ENCODE measurements around the gene BBS9. TPM values are rescaled to one million over a fixed set of nuclear protein-coding genes. Genes with fewer than 3 reads are reported as not detected.

BBS9 gene
- total RNA-seq, 1 experiment from 2014 or later = 14.3 TPM

- in situ Hi-C loops (cut with HindIII; ENCODE audit: low pct_unique_long_range_greater_than_20kb, low sequenced_read_pairs) = no loop called here
These were observed 17.8 kb upstream of the BBS9 start for GRCh38 chr7:33111614-33112013.

GRCh38 chr7:33114976-33115375 is 14.4 kb upstream of the BBS9 start:
- in situ Hi-C loops (cut with HindIII; ENCODE audit: low pct_unique_long_range_greater_than_20kb, low sequenced_read_pairs) = no loop called here
- no peak for DNase-seq (ENCODE audit: low read depth)

More at GRCh38 chr7:33111614-33112013, 17.8 kb upstream of the BBS9 start:
- DNase-seq (ENCODE audit: low read depth) = no peak

DNA sequence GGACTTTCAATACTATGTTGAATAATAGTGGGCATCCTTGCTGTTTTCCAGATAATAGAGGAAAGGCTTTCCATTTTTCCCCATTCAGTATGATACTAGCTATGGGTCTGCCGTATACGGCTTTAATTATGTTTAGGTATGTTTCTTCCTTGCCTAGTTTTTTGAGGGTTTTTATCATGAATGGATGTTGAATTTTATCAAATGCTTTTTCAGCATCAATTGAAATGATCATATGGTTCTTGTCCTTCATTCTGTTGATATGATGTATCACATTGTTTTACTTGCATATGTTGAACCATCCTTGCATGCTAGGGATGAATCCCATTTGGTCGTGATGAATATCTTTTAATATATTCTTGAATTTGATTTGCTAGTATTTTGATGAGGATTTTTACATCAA is 11.0 kb upstream of the BBS9 start:
- in situ Hi-C loops (cut with HindIII; ENCODE audit: low pct_unique_long_range_greater_than_20kb, low sequenced_read_pairs) = no loop called here

DNA sequence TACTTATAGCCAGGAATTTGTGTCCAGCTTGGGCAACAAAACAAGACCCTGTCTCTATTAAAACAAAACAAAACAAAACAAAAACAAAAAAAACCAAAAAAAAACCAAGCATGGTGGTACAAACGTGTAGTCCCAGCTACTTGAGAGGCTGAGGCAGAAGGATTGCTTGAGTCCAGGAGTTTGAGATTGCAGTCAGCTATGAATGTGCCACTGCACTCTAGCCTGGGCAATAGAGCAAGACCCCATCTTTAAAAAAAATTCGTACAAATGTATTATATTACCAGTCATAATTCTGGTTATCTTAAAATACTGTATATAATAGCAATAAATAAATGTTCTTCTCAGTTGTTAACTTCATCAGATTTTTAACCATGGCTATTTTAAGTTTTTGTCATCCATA is 2.3 kb upstream of the BBS9 start:
- in situ Hi-C loops (cut with HindIII; ENCODE audit: low pct_unique_long_range_greater_than_20kb, low sequenced_read_pairs) = no loop called here
- no peak for DNase-seq (ENCODE audit: low read depth)

More for the DNA sequence above, 11.0 kb upstream of the BBS9 start:
- no peak for DNase-seq (ENCODE audit: low read depth)

DNA sequence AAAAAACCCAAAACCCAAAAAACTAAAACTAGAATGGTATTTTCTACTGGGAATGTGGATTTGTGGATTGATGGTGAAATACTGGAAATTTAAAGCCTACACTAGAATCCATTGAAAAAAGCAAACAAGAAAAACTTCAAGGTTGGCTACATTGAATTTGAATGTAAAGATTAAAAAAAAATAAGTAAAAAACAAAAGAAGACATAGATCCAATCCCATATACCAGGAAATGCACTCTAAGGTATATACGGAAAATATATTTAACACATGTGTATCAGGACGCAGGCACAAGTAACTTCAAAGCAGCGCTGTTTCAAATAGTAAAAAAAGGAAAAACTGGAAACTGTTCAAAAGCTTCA is 754 bp upstream of the BBS9 start:
- in situ Hi-C loops (cut with HindIII; ENCODE audit: low pct_unique_long_range_greater_than_20kb, low sequenced_read_pairs) = no loop called here
- no peak for DNase-seq (ENCODE audit: low read depth)

DNA sequence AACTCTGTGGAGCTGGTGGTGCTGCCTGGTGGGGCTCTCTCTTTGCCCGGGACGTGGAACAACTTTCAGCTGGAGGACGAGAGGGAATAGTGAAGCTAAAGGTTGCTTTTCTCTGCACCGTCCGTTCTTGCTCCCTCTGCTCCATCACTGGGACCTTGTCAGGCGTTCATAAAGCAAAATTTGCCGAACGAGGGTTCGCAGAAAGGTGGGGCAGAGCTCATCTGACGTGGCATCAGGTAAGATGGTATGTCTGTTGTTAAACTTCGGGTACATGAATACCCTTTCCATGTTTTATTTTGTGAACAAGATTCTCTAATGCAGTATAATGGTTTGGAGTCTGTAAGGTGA is 416 bp downstream of the BBS9 start:
- DNase-seq (ENCODE audit: low read depth) = no peak
- in situ Hi-C loops (cut with HindIII; ENCODE audit: low pct_unique_long_range_greater_than_20kb, low sequenced_read_pairs) = no loop called here

DNA sequence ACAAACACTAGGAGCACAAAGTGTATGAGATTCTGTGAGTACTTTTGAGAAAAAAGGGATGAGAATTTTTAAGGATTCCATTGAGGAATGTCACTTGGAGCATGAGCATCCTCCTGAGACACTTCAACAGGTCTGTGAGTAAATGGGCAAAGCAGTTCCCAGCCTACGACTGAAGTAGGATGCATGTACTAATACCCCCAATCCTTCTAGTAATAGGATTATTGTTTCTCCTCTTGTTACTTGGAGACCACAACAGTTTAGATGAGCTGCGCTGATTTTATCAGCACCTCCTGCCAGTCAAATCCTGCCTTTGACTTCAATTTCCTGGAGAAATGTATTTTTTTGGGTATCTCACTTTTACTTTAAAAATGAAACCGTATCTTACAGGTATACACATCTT is 820 bp downstream of the BBS9 start:
- no peak for DNase-seq (ENCODE audit: low read depth)
- in situ Hi-C loops (cut with HindIII; ENCODE audit: low pct_unique_long_range_greater_than_20kb, low sequenced_read_pairs) = no loop called here

- in situ Hi-C loops (cut with HindIII; ENCODE audit: low pct_unique_long_range_greater_than_20kb, low sequenced_read_pairs) = no loop called here
- no peak for DNase-seq (ENCODE audit: low read depth)
These were observed 7.7 kb downstream of the BBS9 start for GRCh38 chr7:33137103-33137502.

GRCh38 chr7:33142585-33142984 is 13.2 kb downstream of the BBS9 start:
- DNase-seq (ENCODE audit: low read depth) = no peak
- in situ Hi-C loops (cut with HindIII; ENCODE audit: low pct_unique_long_range_greater_than_20kb, low sequenced_read_pairs) = no loop called here

DNA sequence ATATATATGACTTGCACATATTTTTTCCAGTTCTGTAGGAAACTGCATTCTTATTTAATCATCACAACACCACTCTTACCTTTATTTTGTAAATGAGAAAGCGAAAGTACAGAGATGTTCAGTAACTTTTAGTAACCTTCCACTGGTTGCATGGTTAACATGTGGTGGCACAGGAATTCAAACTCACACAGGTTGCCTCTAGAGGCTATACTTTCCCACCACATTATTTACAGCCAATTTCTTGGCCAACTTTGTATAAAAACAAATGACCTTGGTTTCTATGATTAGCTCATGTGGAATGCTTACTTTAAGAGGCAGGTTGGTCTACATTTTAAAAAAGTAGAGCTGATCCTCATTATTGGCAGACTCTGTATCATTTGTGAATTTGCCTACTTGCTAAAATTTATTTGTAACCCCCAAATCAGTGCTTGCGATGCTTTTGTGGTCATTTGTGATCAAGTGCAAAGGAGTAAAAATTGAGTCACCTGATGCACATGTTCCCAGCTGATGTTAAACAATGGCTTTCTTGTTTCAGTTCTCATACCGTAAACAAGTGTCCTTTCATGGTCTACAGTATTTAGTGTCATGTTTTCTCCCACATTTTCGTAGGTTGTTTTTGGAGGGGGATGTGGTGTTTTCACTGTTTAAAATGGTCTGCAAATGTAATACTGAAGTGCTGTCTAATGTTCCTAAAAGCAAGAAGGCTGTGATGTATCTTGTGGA is 14.8 kb downstream of the BBS9 start:
- DNase-seq (ENCODE audit: low read depth) = peak; percentile 4
- in situ Hi-C loops (cut with HindIII; ENCODE audit: low pct_unique_long_range_greater_than_20kb, low sequenced_read_pairs) = no loop called here

GRCh38 chr7:33145156-33145555 is 15.8 kb downstream of the BBS9 start:
- in situ Hi-C loops (cut with HindIII; ENCODE audit: low pct_unique_long_range_greater_than_20kb, low sequenced_read_pairs) = no loop called here

GRCh38 chr7:33152087-33152486 is 22.7 kb downstream of the BBS9 start:
- in situ Hi-C loops (cut with HindIII; ENCODE audit: low pct_unique_long_range_greater_than_20kb, low sequenced_read_pairs) = no loop called here

More at GRCh38 chr7:33145156-33145555, 15.8 kb downstream of the BBS9 start:
- DNase-seq (ENCODE audit: low read depth) = no peak

DNA sequence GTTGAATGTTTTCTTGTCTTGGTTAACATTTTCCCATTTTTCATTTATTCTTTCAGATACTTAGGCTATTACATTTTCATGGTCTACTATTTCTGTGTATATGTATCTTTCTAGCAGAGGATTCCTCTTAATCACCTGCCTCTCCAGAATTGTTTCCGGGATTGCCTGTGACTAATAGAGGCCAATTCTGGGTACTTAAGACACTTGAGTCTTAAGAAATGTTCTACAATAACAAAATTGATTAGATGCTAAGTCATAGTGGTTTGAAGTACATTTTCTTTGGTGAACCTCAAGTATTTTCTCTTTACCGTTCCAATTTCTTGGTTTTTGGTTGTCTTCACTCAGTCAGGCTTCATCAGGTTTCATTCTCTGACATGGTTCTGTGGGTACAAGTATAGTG is 26.4 kb downstream of the BBS9 start:
- in situ Hi-C loops (cut with HindIII; ENCODE audit: low pct_unique_long_range_greater_than_20kb, low sequenced_read_pairs) = no loop called here
- no peak for DNase-seq (ENCODE audit: low read depth)

More at GRCh38 chr7:33152087-33152486, 22.7 kb downstream of the BBS9 start:
- DNase-seq (ENCODE audit: low read depth) = no peak

DNA sequence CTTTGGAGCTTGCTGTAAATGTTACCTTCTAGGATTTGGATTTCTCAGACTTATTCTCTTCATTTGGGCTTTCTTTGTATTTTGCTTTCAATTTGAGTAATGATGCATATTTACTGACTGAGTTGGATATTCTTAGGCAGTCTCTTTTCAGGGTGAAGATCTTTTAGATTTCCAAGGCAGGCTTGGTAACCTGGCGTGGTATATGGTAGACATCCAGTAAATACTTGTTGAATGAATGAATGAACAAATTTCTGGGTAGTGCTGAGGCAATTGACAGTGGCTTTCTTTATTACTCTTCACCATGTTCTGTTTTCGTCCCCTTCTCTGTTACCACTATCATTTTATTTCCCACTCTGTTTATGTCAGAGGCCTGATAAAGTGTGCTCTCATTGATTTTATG is 27.1 kb downstream of the BBS9 start:
- DNase-seq (ENCODE audit: low read depth) = no peak
- in situ Hi-C loops (cut with HindIII; ENCODE audit: low pct_unique_long_range_greater_than_20kb, low sequenced_read_pairs) = no loop called here

GRCh38 chr7:33157311-33157710 is 27.9 kb downstream of the BBS9 start:
- in situ Hi-C loops (cut with HindIII; ENCODE audit: low pct_unique_long_range_greater_than_20kb, low sequenced_read_pairs) = no loop called here
- no peak for DNase-seq (ENCODE audit: low read depth)

DNA sequence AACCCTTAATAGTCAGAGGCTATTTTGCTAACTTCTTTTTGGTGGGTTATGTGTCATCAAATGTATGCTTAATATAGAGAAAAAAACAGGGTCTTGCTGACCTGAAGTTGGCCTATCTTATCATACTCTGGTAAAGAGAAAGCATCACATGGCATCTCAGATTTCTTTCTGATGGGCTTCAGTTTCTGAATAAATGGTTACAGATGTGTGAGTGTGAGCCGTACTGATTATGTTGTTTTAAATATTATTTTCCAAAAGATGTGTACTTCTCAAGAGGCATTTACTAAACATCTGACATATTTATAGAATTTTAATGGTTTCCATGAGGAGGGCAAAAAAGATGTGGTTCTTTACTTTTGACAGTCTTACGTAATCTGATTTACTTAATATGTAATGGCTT is 28.4 kb downstream of the BBS9 start:
- no peak for DNase-seq (ENCODE audit: low read depth)

GRCh38 chr7:33177876-33178275 is 48.5 kb downstream of the BBS9 start:
- in situ Hi-C loops (cut with HindIII; ENCODE audit: low pct_unique_long_range_greater_than_20kb, low sequenced_read_pairs) = no loop called here

More for the DNA sequence above, 28.4 kb downstream of the BBS9 start:
- in situ Hi-C loops (cut with HindIII; ENCODE audit: low pct_unique_long_range_greater_than_20kb, low sequenced_read_pairs) = no loop called here

GRCh38 chr7:33179519-33179918 is 50.2 kb downstream of the BBS9 start:
- in situ Hi-C loops (cut with HindIII; ENCODE audit: low pct_unique_long_range_greater_than_20kb, low sequenced_read_pairs) = no loop called here
- DNase-seq (ENCODE audit: low read depth) = no peak

More at GRCh38 chr7:33177876-33178275, 48.5 kb downstream of the BBS9 start:
- DNase-seq (ENCODE audit: low read depth) = no peak

- DNase-seq (ENCODE audit: low read depth) = no peak
- in situ Hi-C loops (cut with HindIII; ENCODE audit: low pct_unique_long_range_greater_than_20kb, low sequenced_read_pairs) = no loop called here
These were observed 54.1 kb downstream of the BBS9 start for GRCh38 chr7:33183504-33183903.

- DNase-seq (ENCODE audit: low read depth) = no peak
- in situ Hi-C loops (cut with HindIII; ENCODE audit: low pct_unique_long_range_greater_than_20kb, low sequenced_read_pairs) = no loop called here
These were observed 55.5 kb downstream of the BBS9 start for GRCh38 chr7:33184828-33185227.
